ENCODE data around the gene ACSL4.

GRCh38 chrX:109658391-109658790, 74.7 kb downstream of the ACSL4 start:
- TF ChIP-seq POLR2AphosphoS5 (IDR thresholded peaks at IDR 0.05; ENCODE audit: low read depth, low read length): no peak
- TF ChIP-seq, protein P1, sequence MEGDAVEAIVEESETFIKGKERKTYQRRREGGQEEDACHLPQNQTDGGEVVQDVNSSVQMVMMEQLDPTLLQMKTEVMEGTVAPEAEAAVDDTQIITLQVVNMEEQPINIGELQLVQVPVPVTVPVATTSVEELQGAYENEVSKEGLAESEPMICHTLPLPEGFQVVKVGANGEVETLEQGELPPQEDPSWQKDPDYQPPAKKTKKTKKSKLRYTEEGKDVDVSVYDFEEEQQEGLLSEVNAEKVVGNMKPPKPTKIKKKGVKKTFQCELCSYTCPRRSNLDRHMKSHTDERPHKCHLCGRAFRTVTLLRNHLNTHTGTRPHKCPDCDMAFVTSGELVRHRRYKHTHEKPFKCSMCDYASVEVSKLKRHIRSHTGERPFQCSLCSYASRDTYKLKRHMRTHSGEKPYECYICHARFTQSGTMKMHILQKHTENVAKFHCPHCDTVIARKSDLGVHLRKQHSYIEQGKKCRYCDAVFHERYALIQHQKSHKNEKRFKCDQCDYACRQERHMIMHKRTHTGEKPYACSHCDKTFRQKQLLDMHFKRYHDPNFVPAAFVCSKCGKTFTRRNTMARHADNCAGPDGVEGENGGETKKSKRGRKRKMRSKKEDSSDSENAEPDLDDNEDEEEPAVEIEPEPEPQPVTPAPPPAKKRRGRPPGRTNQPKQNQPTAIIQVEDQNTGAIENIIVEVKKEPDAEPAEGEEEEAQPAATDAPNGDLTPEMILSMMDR (IDR thresholded peaks at IDR 0.05): no peak

All from Panc1 (cell line).